Neural cell (in vitro differentiated cells): Measurements from ENCODE around the gene RLN3. TPM values are rescaled to one million over a fixed set of nuclear protein-coding genes. Genes with fewer than 3 reads are reported as not detected.

Source experiments
- H2AFZ ChIP-seq: fragments of 200-600, 300-800 bp; sonication (generic), shearing (Covaris generic); 2 replicates; pipeline ENCODE4 v1.6.0; 2014; ENCODE audit warnings: low read depth, mild to moderate bottlenecking, antibody characterized with exemption, low read length, moderate library complexity
- H3F3A ChIP-seq: fragments of 200-600 bp; shearing (Covaris generic); 2 replicates; pipeline ENCODE4 v1.6.1; 2016; ENCODE audit warnings: mild to moderate bottlenecking, moderate library complexity, mixed read lengths, antibody characterized with exemption, low read length; ENCODE audit not compliant: insufficient read depth, poor library complexity, severe bottlenecking
- H3K27ac ChIP-seq: fragments of 200-600, 300-800 bp; sonication (generic), shearing (Covaris generic); 2 replicates; pipeline ENCODE4 v1.5.1; 2014; ENCODE audit warnings: mild to moderate bottlenecking, low read length, moderate library complexity
- H3K27me3 ChIP-seq: fragments of 300-800, 200-600 bp; sonication (generic), shearing (Covaris generic); 2 replicates; pipeline ENCODE4 v1.6.0; 2014; ENCODE audit warnings: mild to moderate bottlenecking, low read depth, low read length, moderate library complexity; ENCODE audit not compliant: insufficient read depth
- H3K36me3 ChIP-seq: fragments of 300-800, 200-600 bp; sonication (generic), shearing (Covaris generic); 2 replicates; pipeline ENCODE4 v1.5.1; 2014; ENCODE audit warnings: mild to moderate bottlenecking, antibody characterized with exemption, low read length, moderate library complexity; ENCODE audit not compliant: insufficient read depth
- H3K4me2 ChIP-seq: fragments of 300-800, 200-600 bp; sonication (generic), shearing (Covaris generic); 2 replicates; pipeline ENCODE4 v1.6.0; 2014; ENCODE audit warnings: mild to moderate bottlenecking, low read length
- H3K4me3 ChIP-seq: fragments of 300-800, 200-600 bp; sonication (generic), shearing (Covaris generic); 2 replicates; pipeline ENCODE4 v1.5.1; 2014; ENCODE audit warnings: mild to moderate bottlenecking, low read length, moderate library complexity
- H3K79me2 ChIP-seq: fragments of 200-600 bp; shearing (Covaris generic); replicated peaks from 2 replicates; pipeline ENCODE4 v1.6.0; 2014; ENCODE audit warnings: mild to moderate bottlenecking, low read length, moderate library complexity; ENCODE audit not compliant: insufficient read depth
- H3K9ac ChIP-seq: fragments of 300-800, 200-600 bp; sonication (generic), shearing (Covaris generic); 2 replicates; pipeline ENCODE4 v1.6.1; 2016; ENCODE audit warnings: mild to moderate bottlenecking, low read length, mixed read lengths
- H3K9me2 ChIP-seq: fragments of 200-600 bp; shearing (Covaris generic); 2 replicates; pipeline ENCODE4 v1.6.1; 2016; ENCODE audit warnings: mild to moderate bottlenecking, low read length, mixed read lengths; ENCODE audit not compliant: insufficient read depth
- H3K9me3 ChIP-seq: fragments of 200-600, 300-800 bp; sonication (generic), shearing (Covaris generic); 2 replicates; pipeline ENCODE4 v1.6.1; 2016; ENCODE audit warnings: mild to moderate bottlenecking, mixed run types, low read length, moderate library complexity, mixed read lengths
- H4K20me1 ChIP-seq: fragments of 200-600 bp; shearing (Covaris generic); 2 replicates; pipeline ENCODE4 v1.6.1; 2016; ENCODE audit warnings: mild to moderate bottlenecking, mixed run types; ENCODE audit not compliant: insufficient read depth
- EP300 ChIP-seq: fragments of 450-650 bp; conservative IDR thresholded peaks from 2 replicates; pipeline ENCODE4 v1.6.1; 2014; ENCODE audit warnings: antibody characterized with exemption, mild to moderate bottlenecking, moderate library complexity; ENCODE audit not compliant: poor library complexity, severe bottlenecking
- EZH2 ChIP-seq: fragments of 200-600, 300-800 bp; shearing (Covaris generic), sonication (generic); IDR thresholded peaks from 2 replicates; pipeline ENCODE4 v1.6.1; 2014; ENCODE audit warnings: antibody characterized with exemption, low read length, borderline replicate concordance, mild to moderate bottlenecking; ENCODE audit not compliant: insufficient read depth, poor library complexity, severe bottlenecking
- MXI1 ChIP-seq: fragments of 450-650 bp; conservative IDR thresholded peaks from 2 replicates; pipeline ENCODE4 v1.6.1; 2014; ENCODE audit warnings: antibody characterized with exemption, mild to moderate bottlenecking; ENCODE audit not compliant: poor library complexity, severe bottlenecking
- POLR2AphosphoS5 ChIP-seq: IDR thresholded peaks from 2 replicates; pipeline ENCODE4 v1.6.1; 2012
- RAD21 ChIP-seq: fragments of 450-650 bp; conservative IDR thresholded peaks from 2 replicates; pipeline ENCODE4 v1.6.1; 2014; ENCODE audit warnings: antibody characterized with exemption, mild to moderate bottlenecking, moderate library complexity
- SMC3 ChIP-seq: fragments of 450-650 bp; conservative IDR thresholded peaks from 2 replicates; pipeline ENCODE4 v1.6.1; 2014; ENCODE audit warnings: antibody characterized with exemption, mild to moderate bottlenecking, moderate library complexity; ENCODE audit not compliant: poor library complexity
- TAF1 ChIP-seq: IDR thresholded peaks from 2 replicates; pipeline ENCODE4 v1.6.1; 2012; ENCODE audit warnings: low read depth
- polyA plus RNA-seq: library from polyadenylated mRNA; depleted of rRNA; stranded (reverse); fragments of >200 nt; gene quantifications from 2 replicates; pipeline ENCODE4 v1.2.3, GENCODE V29; 2014
- TF ChIP-seq, protein P1 (sequence below): IDR thresholded peaks from 2 replicates; pipeline ENCODE4 v1.6.1; 2012; ENCODE audit warnings: borderline replicate concordance
- TF ChIP-seq, protein P2 (sequence below): fragments of 450-650 bp; IDR thresholded peaks from 2 replicates; pipeline ENCODE4 v1.5.1; 2014; ENCODE audit warnings: antibody characterized with exemption, mild to moderate bottlenecking, moderate library complexity; ENCODE audit not compliant: poor library complexity, severe bottlenecking

RLN3 gene
- polyA plus RNA-seq, 1 donor from 2014 or later = not detected

DNA sequence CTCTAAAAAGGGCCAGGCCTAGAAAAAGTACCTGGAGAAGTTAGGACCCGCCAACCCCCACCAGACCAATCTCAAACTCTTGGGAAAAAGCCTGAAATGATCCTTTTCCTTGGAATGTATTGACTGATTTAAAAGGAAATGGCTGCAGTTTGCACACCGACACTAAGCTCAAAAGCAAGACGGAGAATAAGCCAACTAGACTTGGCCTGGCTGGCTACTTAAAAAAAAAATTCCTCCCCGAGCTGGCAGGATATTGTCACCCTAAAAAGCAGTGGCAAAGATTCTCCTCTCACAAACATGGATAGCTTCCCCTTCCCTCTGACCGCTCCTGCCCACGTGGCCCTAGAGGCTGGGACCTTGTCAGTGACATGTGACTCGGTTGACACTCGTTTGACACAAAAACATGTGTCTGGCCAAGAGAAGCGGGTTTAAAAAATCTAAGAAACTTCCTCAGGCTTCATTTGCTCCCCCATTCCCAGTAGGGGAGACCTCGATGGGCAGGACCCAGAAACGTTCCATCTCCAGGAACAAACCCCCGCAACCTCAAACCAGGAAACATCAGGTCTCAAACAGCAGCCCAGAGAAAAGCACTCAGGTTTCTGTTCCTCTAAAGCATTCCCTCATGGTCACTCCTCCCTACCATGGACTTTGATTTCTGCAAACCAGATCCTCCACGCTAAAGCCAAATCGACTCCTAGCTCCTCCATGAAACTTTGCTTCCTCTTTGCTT, 23.2 kb upstream of the RLN3 start:
- no peak overlapping the region for H3K4me2 ChIP-seq
- no peaks in the 10 kb centered on the region for H3K9me3 ChIP-seq
- H3F3A ChIP-seq = no peaks in the 10 kb centered on the region
- no peak overlapping the region for H3K9ac ChIP-seq
- TF ChIP-seq SMC3 (no peak), EZH2 (no peak), POLR2AphosphoS5 (no peak), RAD21 (no peak), EP300 (no peak), TAF1 (no peak), MXI1 (no peak)
- TF ChIP-seq, protein P1, sequence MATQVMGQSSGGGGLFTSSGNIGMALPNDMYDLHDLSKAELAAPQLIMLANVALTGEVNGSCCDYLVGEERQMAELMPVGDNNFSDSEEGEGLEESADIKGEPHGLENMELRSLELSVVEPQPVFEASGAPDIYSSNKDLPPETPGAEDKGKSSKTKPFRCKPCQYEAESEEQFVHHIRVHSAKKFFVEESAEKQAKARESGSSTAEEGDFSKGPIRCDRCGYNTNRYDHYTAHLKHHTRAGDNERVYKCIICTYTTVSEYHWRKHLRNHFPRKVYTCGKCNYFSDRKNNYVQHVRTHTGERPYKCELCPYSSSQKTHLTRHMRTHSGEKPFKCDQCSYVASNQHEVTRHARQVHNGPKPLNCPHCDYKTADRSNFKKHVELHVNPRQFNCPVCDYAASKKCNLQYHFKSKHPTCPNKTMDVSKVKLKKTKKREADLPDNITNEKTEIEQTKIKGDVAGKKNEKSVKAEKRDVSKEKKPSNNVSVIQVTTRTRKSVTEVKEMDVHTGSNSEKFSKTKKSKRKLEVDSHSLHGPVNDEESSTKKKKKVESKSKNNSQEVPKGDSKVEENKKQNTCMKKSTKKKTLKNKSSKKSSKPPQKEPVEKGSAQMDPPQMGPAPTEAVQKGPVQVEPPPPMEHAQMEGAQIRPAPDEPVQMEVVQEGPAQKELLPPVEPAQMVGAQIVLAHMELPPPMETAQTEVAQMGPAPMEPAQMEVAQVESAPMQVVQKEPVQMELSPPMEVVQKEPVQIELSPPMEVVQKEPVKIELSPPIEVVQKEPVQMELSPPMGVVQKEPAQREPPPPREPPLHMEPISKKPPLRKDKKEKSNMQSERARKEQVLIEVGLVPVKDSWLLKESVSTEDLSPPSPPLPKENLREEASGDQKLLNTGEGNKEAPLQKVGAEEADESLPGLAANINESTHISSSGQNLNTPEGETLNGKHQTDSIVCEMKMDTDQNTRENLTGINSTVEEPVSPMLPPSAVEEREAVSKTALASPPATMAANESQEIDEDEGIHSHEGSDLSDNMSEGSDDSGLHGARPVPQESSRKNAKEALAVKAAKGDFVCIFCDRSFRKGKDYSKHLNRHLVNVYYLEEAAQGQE = no peak
- TF ChIP-seq, protein P2, sequence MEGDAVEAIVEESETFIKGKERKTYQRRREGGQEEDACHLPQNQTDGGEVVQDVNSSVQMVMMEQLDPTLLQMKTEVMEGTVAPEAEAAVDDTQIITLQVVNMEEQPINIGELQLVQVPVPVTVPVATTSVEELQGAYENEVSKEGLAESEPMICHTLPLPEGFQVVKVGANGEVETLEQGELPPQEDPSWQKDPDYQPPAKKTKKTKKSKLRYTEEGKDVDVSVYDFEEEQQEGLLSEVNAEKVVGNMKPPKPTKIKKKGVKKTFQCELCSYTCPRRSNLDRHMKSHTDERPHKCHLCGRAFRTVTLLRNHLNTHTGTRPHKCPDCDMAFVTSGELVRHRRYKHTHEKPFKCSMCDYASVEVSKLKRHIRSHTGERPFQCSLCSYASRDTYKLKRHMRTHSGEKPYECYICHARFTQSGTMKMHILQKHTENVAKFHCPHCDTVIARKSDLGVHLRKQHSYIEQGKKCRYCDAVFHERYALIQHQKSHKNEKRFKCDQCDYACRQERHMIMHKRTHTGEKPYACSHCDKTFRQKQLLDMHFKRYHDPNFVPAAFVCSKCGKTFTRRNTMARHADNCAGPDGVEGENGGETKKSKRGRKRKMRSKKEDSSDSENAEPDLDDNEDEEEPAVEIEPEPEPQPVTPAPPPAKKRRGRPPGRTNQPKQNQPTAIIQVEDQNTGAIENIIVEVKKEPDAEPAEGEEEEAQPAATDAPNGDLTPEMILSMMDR = no peak
- no peaks in the 10 kb centered on the region for H3K27me3 ChIP-seq
- peaks cover 27% of the 10 kb centered on the region for H3K79me2 ChIP-seq
- H2AFZ ChIP-seq = no peak overlapping the region
- no peaks in the 10 kb centered on the region for H3K9me2 ChIP-seq
- peak overlapping the region; percentile 74 for H3K4me3 ChIP-seq
- no peaks in the 10 kb centered on the region for H3K36me3 ChIP-seq
- peak overlapping the region; percentile 98 for H3K27ac ChIP-seq
- no peaks in the 10 kb centered on the region for H4K20me1 ChIP-seq

DNA sequence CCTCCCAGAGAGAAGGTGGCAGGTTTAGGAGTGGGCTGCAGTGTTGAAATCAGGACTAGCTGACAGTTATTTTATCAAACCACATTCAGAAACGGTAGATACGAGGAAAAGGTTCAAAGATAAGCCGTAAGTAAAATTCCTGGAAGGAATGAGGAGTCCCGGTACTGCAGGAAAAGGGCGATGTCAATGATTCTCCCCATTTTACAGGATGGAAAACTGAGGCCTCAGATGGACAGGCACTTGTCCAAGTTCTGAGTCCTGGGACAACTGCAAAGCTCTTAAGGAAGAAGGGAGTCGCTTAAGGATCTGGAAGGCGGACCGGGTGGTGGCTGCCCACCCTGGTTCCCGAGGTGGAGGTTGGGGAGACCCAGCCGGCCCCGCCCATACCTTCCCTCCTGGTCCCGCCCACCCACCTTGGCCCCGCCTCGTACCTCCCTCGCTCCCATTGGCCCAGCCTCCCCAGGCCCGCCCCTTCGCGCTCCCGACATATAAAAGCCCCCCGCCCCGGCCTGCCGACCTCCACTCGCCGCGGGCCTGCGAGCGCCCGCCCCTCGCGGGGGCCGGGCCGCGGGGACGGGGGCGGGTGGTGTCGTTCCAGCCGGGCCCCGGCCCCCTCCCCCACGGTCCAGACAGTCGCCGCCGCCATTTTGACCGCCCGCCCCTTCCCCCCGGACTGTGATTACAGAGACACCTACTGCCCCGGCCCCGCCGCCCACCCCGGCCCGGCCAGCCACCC, 22.4 kb upstream of the RLN3 start:
- peak overlapping the region; percentile 65 for H2AFZ ChIP-seq
- no peaks in the 10 kb centered on the region for H3K27me3 ChIP-seq
- TF ChIP-seq MXI1 = no peak
- no peak for TF ChIP-seq POLR2AphosphoS5
- TF ChIP-seq, protein P2 = no peak
- TF ChIP-seq, protein P1 = no peak
- TF ChIP-seq TAF1 = no peak
- TF ChIP-seq EZH2 = no peak
- no peak for TF ChIP-seq SMC3
- TF ChIP-seq EP300 = no peak
- H3F3A ChIP-seq = no peaks in the 10 kb centered on the region
- no peaks in the 10 kb centered on the region for H3K36me3 ChIP-seq
- peak overlapping the region; percentile 95 for H3K9ac ChIP-seq
- H3K9me2 ChIP-seq = no peaks in the 10 kb centered on the region
- H4K20me1 ChIP-seq = no peaks in the 10 kb centered on the region
- H3K79me2 ChIP-seq = peaks cover 19% of the 10 kb centered on the region
- no peaks in the 10 kb centered on the region for H3K9me3 ChIP-seq
- H3K27ac ChIP-seq = peak overlapping the region; percentile 98
- H3K4me3 ChIP-seq = peak overlapping the region; percentile 74
- no peak overlapping the region for H3K4me2 ChIP-seq
